HG03439 (cell line): ENCODE data around the gene SYT2.
"Not testable (repeated sequence)": the region's sequence is repeated elsewhere in the genome, so short reads cannot be mapped to it uniquely, and the experiment has no call there.

Experiments used
- ATAC-seq: cut with Tn5 transposase; IDR thresholded peaks from one replicate; pipeline ENCODE4 v1.9.1; 2021; ENCODE audit warnings: mild to moderate bottlenecking, moderate library complexity; ENCODE audit not compliant: unreplicated experiment

Gene SYT2

GRCh38 chr1:202625416-202626360 is 84.6 kb downstream of the SYT2 start:
- no peak for ATAC-seq

GRCh38 chr1:202624781-202625108 is 85.5 kb downstream of the SYT2 start:
- ATAC-seq: no peak

GRCh38 chr1:202624088-202624780 is 86.0 kb downstream of the SYT2 start:
- ATAC-seq: no peak

GRCh38 chr1:202623476-202623875 is 86.8 kb downstream of the SYT2 start:
- not testable (repeated sequence) for ATAC-seq

GRCh38 chr1:202623075-202623474 is 87.2 kb downstream of the SYT2 start:
- no peak for ATAC-seq

GRCh38 chr1:202622388-202622787 is 87.9 kb downstream of the SYT2 start:
- ATAC-seq: no peak

GRCh38 chr1:202621446-202621845 is 88.8 kb downstream of the SYT2 start:
- no peak for ATAC-seq

GRCh38 chr1:202620036-202620435 is 90.2 kb downstream of the SYT2 start:
- ATAC-seq: not testable (repeated sequence)

GRCh38 chr1:202619505-202619904 is 90.7 kb downstream of the SYT2 start:
- ATAC-seq: no peak

GRCh38 chr1:202619012-202619411 is 91.2 kb downstream of the SYT2 start:
- not testable (repeated sequence) for ATAC-seq

GRCh38 chr1:202616355-202616915 is 93.8 kb downstream of the SYT2 start:
- peak; percentile 27 for ATAC-seq

- ATAC-seq: peak; percentile 71
These were observed 94.5 kb downstream of the SYT2 start for GRCh38 chr1:202615501-202616354.

GRCh38 chr1:202615208-202615500 is 95.1 kb downstream of the SYT2 start:
- ATAC-seq: not testable (repeated sequence)

GRCh38 chr1:202614363-202615207 is 95.7 kb downstream of the SYT2 start:
- ATAC-seq: not testable (repeated sequence)

GRCh38 chr1:202613571-202613970 is 96.7 kb downstream of the SYT2 start:
- no peak for ATAC-seq

GRCh38 chr1:202612036-202612435 is 98.2 kb downstream of the SYT2 start:
- not testable (repeated sequence) for ATAC-seq

GRCh38 chr1:202605515-202605914 is 104.7 kb downstream of the SYT2 start:
- ATAC-seq: no peak

GRCh38 chr1:202603435-202603834 is 106.8 kb downstream of the SYT2 start:
- ATAC-seq: no peak

- no peak for ATAC-seq
These were observed 109.7 kb downstream of the SYT2 start for GRCh38 chr1:202600432-202601041.
